ENCODE measurements around the gene MRPL24.
"Not testable (repeated sequence)": the region's sequence is repeated elsewhere in the genome, so short reads cannot be mapped to it uniquely, and the experiment has no call there.

MRPL24 gene

DNA sequence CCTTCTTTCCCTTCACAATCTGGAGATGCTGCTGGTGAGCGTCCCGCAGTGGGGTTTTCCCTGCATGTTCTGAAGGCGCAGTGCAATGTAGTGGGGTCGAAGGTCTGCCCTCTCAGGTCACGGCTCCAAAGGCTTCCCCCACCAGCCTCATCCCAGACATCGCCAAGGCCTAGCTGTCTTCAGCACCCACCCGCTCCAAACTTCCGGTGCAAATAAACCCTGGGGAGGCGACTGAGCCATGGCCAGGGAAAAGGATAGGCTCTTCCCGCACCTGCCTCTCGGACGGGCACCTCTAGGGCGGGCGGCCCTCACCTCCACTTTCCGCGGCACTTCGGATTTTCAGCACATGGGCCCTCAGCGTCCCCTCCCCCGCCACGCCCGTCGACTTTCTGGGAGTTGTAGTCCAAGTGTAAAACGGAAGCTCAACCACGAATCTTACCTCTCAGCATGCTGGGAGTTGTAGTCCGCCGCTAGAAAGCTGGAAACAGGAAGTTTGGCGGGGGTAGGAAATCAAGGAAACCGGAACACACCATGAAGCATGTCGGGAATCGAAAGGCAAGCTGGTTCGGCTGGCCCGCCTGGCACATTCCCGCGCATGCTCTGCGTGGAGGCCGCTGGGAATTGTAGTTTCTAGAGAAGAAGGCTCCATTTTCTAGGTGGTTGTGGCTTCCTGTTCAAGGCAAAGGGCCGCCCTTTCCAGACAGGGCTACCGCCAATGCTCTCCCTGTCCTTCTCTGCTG is at the start of gene MRPL24:
Gene MRPL24, minus strand, starts transcription at position 348 of the 740 bp plus-strand sequence. CDS start 2,384 bp downstream, outside the sequence.
- DNase-seq: peak; percentile 100

DNA sequence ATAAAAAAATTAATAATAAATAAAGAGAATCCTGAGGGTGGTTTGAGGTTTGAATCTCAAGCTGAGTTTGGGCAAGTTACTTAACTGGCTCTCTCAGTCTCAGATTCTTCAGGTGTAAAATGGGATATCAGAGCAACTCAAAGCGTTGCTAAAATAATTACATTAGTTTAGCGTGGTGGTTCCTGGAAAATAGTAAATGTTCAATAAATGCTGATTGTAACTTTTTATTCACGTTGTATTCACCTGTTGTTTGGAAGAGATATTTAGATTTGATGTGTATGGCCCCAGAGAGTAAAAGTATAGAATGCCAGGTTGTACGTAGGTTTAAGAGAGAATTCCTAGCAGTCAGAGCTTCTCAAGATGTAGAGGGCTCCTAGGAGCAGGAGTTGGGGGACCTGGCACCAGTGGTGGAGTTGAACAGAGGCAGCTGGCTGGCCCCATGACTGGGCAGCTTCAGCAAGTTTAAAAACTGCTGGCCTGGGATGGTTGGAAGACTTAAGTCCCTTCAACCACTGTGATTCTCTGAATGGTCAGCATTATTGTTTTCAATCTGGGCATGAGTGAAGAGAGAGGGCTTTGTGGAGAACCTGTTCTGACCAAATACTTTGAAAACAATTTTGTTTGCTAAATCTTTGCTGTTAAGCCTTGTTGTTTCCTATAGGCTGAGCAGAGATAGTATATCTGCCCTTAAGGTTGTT is 48.9 kb upstream of the MRPL24 start:
- DNase-seq: no peak

DNA sequence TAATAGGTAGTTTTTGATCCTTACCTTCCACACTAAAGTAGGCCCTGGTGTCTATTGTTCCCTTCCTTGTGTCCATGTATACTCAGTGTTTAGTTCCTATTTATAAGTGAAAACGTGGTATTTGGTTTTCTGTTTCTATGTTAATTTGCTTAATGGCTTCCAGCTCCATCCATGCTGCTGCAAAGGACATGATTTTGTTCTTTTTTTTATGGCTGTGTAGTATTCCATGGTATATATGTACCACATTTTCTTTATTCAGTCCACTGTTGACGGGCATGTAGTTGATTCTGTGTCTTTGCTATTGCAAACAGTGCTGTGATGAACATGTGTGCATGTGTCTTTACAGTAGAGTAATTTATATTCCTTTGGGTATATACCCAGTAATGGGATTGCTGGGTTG is 47.2 kb upstream of the MRPL24 start:
- no peak for DNase-seq

DNA sequence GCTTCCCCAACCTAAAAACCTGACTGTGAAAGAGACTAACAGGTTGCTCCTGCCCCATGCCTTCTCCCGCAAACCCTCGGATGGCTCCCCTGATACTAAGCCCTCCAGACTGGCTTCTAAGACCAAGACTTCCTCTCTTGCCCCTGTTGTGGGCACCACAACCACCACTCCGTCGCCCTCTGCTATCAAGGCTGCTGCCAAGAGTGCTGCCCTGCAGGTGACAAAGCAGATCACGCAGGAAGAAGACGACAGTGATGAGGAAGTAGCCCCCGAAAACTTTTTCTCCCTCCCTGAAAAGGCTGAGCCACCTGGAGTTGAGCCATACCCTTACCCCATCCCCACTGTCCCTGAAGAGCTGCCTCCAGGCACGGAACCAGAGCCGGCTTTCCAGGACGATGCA is 45.8 kb upstream of the MRPL24 start:
- no peak for DNase-seq

DNA sequence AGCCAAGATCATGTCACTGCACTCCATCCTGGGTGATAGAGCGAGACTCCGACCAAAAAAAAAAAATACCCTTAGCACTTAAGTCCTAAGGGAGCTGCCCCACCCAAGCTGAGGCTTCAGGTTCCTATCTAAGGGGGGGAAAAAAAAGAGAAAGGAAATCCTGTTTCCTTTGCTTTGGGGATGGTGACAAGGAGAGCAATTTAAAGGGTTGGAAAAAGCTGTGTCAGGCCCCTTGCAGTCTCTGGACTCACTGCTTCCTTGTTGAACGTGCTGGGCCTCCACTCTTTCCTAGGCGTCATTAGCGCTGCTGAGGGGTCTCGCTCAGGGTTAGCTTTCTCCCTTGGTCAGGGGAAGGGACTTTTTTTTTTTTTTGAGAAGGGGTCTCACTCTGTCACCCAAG is 44.6 kb upstream of the MRPL24 start:
- no peak for DNase-seq

DNA sequence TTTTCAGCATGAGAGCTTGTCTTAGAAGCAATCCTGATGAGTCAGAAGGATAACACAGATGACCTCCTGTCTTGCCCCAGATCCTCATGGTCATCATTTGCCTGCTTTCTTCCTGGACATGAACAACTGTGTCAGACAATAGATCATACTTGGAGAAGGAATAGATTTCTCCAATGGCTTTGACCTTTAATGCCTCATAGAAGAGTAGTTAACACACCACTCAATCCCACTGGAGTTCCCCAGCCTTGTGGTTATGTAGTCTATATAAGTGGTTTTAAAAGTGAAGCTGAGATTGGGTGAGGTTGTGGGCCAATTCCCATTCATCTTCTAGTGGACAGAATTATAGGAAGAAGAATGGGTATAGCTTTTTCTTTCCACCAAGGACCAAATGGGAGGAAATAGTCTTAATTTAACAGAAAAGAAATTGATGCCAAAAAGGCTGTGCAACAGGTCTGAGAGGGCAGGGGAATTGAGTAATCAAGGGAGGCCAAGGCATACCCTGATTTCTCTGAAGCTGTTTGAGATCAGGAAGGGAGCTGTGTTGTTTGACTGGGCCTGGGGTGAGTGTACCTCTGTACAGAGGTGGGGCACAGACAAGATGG is 40.8 kb upstream of the MRPL24 start:
- DNase-seq: no peak

DNA sequence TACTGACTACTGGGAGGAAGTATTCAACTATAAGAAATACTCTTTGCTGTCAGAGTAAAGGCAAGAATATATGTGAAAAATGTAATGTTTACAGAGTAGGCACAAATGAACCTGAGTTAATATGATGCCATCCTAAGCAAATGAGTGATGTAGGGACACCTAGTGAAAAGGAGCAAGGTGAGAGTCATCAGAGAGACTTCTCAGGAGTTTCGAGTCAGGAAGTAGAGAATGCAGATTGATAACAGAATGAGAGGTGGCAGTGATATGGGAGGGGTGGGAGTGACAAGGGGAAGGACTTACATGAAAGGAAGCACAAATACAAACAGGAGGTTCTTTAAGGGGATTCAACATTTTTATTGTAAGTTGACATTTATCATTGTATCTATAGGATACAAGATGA is 36.7 kb upstream of the MRPL24 start:
- DNase-seq: no peak

DNA sequence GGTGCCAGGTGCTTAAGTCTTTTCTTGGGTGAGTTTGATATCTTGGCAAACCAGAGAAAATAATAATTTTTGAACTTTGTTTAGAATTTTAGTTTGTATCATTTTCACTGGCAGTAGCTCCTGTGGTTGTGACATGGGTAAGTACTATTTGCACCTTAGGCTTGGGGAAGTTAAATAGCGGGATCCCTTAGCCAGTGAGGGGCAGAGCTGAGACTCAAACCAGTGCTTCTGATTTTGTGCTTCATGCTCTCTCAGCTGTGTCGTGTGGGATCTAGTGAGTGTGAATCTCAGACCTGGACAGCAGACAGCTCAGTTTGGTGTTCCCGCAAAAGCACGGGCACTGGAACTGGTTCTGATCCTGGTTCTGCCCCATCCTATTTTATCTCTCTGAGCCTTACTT is 36.1 kb upstream of the MRPL24 start:
- no peak for DNase-seq

DNA sequence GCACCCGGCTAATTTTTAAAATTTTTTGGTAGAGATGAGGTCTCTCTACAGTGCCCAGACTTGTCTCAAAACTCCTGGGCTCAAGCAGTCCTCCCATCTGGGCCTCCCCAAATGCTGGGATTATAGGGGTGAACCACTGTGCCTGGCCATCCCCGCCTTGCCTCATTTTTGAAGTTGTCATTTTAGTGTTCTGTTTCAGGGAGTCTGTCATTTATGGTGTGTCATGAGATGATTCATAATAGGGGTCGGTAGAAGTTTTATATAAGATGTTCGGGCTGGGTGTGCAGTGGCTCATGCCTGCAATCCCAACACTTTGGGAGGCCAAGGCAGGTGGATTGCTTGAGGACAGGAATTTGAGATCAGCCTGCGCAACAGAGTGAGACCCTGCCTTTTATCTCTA is 34.9 kb upstream of the MRPL24 start:
- no peak for DNase-seq

DNA sequence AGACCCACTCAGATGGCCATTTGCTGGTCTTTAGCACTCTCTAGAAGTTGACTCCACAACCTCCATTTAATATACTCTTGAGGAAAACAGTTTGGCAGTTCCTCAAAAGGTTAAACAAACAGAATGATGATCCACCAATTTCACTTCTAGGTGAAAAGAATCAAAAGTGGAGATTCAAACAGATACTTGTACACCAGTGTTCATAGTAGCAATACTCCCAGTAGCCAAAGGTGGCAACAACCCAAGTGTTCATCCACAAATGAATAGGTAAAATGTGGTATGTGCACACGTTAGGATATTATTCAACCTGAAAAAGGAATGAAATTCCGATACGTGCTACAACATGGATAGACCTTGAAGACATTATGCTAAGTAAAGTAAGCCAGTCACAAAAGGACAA is 32.7 kb upstream of the MRPL24 start:
- peak; percentile 29 for DNase-seq

DNA sequence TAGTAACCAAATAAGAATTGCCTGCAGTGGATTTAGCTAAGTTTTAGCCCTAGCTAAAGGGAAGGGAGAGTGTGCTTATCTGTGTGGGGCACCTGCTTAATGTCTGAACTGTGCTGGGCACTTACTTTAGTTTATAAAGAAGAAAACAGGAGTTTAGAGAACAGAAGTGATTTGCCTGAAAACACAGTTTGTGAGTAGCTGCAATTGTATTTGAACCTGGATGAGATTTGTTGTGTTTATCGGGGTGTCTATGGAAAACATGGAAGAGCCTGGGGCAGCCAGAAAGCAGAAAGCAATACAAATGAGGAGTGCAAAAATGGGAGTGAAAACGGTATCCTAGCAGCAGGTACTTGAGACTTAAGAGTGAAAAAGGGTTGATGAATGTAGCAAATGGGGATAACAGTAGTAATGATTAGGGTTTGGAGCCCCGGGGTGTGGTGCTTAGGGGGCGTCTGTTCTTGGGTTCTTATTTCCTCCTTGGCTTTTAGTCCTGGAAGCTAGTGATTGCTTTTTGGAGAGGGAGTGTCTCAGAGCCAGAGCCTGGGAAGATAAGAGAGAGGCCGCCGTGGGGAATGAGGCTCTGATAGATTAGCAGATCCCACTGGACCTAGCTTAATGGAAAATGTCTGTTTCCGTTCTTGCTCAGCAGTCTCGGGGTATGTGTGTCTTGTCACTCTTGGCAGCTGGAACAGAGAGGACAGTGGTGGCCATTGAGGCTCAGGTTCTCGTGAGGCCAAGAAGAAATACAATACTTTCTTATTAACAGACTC is 32.0 kb upstream of the MRPL24 start:
- DNase-seq: no peak

DNA sequence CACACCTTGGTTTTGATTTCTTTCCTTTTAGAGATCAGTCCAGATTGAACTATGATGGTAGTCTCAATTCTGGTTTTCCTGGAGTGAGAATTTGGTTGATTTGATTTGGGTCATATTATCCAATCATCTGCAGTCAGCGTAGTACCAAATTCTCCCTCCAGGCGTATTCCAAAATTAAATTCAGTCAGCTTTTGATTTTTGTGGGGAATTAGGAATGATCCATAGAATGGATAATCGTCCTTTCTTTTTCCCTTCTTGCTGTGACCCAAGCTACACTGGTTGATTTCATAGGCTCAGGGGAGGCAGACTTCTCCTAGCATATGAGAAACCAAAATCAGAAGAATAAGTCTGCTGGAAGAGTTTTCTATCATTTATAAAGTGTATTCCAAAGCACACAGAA is 31.3 kb upstream of the MRPL24 start:
- DNase-seq: no peak

DNA sequence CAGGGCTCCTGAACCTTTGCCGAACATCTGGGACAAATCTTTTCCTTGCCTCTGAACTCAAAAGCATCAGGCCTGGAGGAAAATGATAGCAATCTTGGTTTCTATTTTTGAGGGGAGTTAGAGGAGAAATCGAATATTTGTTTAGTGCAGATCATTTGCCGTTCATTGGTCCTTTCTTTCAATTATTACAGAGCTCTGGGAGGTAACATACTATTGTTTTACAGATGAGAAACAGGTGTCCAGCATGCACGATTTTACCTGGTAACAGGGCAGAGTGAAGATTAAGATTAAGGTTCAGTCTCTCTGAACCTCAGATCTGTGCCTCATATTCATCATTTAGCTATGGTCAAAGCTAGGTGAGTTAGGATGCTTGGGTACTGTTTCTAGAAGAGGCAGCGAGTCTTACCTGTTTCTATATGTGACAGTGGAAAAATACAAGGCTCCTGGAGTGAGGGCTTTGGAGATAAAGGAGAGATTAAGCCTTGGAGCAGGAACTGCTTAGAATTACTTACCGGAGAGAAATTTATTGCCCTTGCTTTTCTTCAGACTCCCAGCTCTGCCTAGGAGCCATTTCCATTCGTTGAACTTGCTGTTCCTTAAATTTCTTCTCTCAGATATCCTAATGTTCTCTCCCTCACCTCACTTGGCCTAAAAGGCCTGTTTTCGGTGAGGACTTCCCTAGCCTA is 27.9 kb upstream of the MRPL24 start:
- no peak for DNase-seq

DNA sequence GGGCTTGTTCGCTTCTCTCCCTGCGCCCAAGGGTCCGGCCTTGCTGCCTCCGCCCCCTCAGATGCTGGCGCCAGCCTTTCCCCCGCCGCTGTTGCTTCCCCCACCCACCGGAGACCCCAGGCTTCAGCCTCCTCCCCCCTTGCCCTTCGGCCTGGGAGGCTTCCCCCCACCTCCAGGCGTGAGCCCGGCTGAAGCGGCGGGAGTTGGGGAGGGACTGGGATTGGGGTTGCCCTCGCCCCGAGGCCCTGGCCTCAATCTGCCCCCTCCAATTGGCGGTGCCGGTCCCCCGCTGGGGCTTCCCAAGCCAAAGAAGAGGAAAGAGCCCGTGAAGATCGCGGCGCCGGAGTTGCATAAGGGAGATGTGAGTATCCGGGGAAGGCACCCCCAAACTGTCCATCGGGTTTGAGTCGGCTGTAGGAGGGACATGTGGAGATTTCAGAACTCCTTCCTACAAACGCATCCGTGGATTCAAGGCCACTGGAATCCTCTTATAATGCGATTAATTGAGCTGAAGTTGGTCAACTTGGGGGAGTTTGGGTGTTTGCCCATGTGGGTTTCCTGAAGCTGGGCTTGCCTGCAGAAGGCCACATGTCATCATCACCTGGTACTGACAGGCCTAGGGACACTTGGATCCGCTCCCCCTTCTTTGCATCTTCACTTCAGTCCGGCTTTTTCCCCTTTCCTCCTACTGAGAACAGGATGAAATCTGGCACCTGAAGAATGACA is 27.2 kb upstream of the MRPL24 start:
- peak; percentile 51 for DNase-seq

DNA sequence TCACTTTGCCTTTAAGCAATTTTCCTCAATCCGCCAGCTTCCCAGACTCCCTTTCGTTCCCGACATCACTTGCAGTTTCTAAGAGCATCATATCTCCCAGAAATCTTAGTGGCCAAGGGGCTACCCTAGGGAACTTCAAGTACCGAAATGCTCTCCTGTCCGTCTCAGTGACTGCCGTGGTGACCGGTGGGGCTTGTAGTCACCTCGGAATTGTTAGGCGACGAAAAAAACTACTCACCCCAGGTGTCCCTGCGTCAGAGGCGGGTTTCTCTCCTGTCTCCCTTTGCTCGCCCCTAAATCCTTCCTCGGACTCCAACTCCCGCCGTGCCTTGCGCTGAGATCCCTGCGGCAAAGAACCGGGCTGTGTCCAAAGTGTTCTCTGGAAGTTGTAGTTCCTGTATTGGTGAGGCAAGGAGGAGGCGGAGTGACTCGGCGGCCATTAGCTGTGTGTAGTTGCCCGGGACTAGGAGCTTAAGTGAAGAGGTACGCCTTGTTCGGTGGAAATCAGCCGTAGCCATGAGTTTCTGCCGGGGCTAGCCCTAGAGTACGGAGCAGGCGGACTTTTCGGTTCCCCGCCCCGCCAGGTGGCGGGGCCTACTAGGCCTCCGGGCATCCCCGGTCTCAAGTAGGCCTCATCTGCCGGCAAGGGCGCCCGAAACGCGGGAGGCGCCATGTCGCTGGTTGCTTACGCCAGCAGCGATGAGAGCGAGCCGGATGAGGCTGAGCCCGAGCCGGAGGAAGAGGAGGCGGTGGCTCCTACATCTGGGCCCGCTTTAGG is 26.4 kb upstream of the MRPL24 start, which contains the start of gene PRCC:
Gene PRCC, plus strand, starts transcription at position 435 of the 778 bp plus-strand sequence. Its CDS starts 237 bp downstream, at position 672.
- peak; percentile 100 for DNase-seq

DNA sequence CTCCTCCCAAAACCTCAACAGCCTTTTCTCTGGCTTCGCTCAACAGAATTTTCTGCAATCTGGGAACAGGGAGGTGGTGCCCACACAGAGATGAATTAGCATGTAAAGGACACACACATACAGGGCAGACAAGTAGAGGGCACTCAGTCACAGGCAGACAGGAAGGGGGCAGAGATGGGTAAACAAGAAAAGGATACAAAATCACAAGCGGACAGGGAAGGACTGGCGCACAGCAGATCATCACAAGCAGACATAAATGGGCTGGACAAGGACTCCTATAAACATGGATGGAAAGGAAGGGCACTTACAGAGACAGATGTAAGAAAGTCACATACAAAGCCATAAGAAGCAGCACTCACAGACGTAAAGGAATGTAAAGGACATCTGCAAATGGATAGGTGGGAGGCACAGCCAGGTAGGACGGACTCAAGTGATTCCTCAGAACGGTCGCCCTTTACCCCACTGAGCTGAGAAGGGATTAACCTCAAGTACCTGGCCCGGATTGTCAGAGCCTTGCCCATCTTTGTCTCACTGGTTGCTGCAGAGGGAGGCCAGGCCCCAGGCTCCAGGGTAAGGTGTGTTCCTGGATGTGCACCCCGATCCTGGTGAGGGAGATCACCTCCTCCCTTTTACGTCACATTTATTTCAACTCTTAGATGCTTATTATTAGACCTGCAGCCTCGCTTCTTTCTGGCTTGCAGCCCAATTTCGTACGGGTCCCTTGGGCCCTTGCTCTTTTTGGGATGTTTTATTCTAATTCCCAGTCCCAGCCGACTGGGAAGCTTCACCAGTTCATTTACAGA is 25.6 kb upstream of the MRPL24 start:
- peak; percentile 76 for DNase-seq

DNA sequence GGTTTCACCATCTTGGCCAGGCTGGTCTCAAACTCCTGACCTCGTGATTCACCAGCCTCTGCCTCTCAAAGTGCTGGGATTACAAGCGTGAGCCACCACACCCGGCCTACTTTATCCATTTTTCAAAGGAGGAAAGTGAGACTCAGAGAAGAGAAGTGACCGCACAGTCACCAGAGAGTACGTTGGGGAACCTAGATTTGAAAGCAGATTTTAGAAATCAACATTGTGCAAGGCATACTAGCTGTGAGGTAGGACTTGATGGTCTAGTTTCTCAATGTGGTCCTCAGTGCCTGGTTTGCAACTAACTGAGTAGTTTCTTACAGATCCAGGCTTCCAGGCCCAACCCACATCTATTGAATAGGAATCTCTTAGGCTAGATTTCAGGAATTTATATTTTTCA is 24.8 kb upstream of the MRPL24 start:
- no peak for DNase-seq

DNA sequence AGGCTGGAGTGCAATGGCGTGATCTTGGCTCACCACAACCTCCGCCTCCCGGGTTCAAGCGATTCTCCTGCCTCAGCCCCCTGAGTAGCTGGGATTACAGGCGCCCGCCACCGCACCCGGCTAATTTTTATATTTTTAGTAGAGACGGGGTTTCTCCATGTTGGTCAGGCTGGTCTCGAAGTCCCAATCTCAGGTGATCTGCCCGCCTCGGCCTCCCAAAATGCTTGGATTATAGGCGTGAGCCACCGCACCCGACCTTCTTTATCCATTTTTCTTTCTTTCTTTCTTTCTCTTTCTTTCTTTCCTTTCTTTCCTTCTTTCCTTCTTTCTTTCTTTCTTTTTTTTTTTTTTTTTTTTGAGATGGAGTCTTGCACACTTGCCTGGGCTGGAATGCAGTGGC is 24.2 kb upstream of the MRPL24 start:
- not testable (repeated sequence) for DNase-seq

DNA sequence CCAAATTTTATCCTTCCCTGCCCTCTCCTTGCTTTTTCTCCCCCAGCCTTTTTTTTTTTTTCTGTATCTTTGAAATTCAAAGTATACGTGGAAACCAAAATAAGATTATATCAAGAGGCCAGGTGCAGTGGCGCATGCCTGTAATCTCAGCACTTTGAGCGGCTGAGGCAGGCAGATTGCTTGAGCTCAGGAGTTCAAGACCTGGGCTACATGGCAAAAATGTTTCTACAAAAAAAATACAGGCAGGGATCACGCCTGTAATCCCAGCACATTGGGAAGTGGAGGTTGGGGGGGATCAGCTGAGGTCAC is 19.9 kb upstream of the MRPL24 start:
- DNase-seq: no peak

DNA sequence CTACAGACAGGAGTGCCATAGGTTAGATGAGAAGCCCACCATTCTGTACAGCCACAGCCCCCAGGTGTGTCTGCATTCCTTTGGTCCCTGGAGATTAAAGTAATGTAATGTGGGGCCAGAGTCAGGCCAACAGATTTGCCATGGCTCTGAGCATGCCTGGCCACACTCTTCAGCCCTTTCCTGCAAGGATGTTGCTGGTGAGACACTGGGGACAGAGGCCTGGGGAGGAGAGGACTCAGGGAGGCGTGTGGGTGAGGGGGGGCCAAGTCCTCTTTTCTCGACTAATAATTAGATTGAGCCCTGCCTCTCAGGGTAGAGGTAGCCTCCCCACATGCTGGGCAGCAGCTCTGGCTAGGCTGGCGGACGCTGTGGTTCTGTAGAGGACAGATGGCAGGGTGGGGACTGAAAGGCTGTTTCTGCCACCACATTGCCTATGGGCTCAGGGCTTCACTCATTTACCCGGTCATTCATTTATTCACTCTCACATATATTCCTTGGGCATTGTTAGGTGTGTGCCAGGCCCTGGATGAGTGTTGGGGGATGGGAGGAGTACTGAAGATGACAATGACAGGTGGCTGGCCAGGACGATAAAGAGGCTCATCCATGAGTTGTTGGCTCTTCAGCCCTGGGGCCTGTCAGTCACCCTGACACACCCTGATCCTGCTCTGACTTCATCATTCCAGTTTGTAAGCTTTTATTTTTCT is 19.4 kb upstream of the MRPL24 start:
- DNase-seq: peak; percentile 62

Measured in DMS53 (cell line).